Measurements from ENCODE around the gene PGM3.
"Not testable (repeated sequence)": the region's sequence is repeated elsewhere in the genome, so short reads cannot be mapped to it uniquely, and the experiment has no call there.

The PGM3 gene

DNA sequence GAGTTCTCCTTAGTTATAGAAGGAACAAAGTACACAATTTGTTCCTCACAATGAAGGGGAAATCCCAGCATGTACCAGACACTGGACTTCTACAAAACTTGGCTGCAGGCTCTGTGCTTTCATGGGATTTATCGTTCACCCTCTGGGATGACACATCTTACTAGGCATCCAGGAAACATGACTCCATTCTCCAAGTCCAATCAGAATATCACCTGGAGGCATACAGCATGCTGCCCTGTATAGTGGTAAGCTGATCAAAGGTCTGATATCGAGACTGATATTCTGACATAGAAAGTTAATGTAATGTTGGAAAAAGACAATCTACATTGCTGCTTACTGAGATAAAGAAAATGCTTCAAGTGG, 6.8 kb upstream of the PGM3 start:
- Histone ChIP-seq H3K27ac (ENCODE audit: low read depth, low read length) (no peak overlapping the region), H3K9ac (ENCODE audit: low read depth, low read length) (no peak overlapping the region), H3K4me1 (ENCODE audit: control insufficient read depth, insufficient read depth, low read length) (no peaks in the 10 kb centered on the region), H3K4me3 (ENCODE audit: low read depth, low read length) (no peak overlapping the region), H3K27me3 (ENCODE audit: control insufficient read depth, insufficient read depth, low read length) (no peaks in the 10 kb centered on the region), H3K9me3 (ENCODE audit: control insufficient read depth, insufficient read depth, low read length) (no peaks in the 10 kb centered on the region), H3K36me3 (ENCODE audit: control insufficient read depth, insufficient read depth, low read length) (peaks cover 17% of the 10 kb centered on the region)

GRCh38 chr6:83199173-83199862, 6.3 kb upstream of the PGM3 start:
- H3K4me3 ChIP-seq (ENCODE audit: low read depth, low read length) = no peak overlapping the region
- no peak overlapping the region for H3K27ac ChIP-seq (ENCODE audit: low read depth, low read length)
- H3K9ac ChIP-seq (ENCODE audit: low read depth, low read length) = no peak overlapping the region

GRCh38 chr6:83198486-83199172, 5.6 kb upstream of the PGM3 start:
- Histone ChIP-seq H3K9me3 (ENCODE audit: control insufficient read depth, insufficient read depth, low read length) (no peaks in the 10 kb centered on the region), H3K9ac (ENCODE audit: low read depth, low read length) (no peak overlapping the region)

More at GRCh38 chr6:83199173-83199862, 6.3 kb upstream of the PGM3 start:
- Histone ChIP-seq H3K9me3 (ENCODE audit: control insufficient read depth, insufficient read depth, low read length) (no peaks in the 10 kb centered on the region), H3K4me1 (ENCODE audit: control insufficient read depth, insufficient read depth, low read length) (peaks cover 3% of the 10 kb centered on the region; the same call in 1 of the 2 replicates), H3K36me3 (ENCODE audit: control insufficient read depth, insufficient read depth, low read length) (peaks cover 17% of the 10 kb centered on the region), H3K27me3 (ENCODE audit: control insufficient read depth, insufficient read depth, low read length) (no peaks in the 10 kb centered on the region)

GRCh38 chr6:83193747-83194566, 892 bp upstream of the PGM3 start:
- H3K36me3 ChIP-seq (ENCODE audit: control insufficient read depth, insufficient read depth, low read length) = peaks cover 35% of the 10 kb centered on the region
- H3K27me3 ChIP-seq (ENCODE audit: control insufficient read depth, insufficient read depth, low read length) = no peaks in the 10 kb centered on the region
- peak overlapping the region; percentile 95 for H3K4me3 ChIP-seq (ENCODE audit: low read depth, low read length)
- peak overlapping the region; percentile 83 for H3K27ac ChIP-seq (ENCODE audit: low read depth, low read length)
- peaks cover 5% of the 10 kb centered on the region; the same call in 1 of the 2 replicates for H3K4me1 ChIP-seq (ENCODE audit: control insufficient read depth, insufficient read depth, low read length)
- no peaks in the 10 kb centered on the region for H3K9me3 ChIP-seq (ENCODE audit: control insufficient read depth, insufficient read depth, low read length)
- H3K9ac ChIP-seq (ENCODE audit: low read depth, low read length) = peak overlapping the region; percentile 85

More at GRCh38 chr6:83198486-83199172, 5.6 kb upstream of the PGM3 start:
- peaks cover 5% of the 10 kb centered on the region; the same call in 1 of the 2 replicates for H3K4me1 ChIP-seq (ENCODE audit: control insufficient read depth, insufficient read depth, low read length)
- no peak overlapping the region for H3K27ac ChIP-seq (ENCODE audit: low read depth, low read length)
- no peaks in the 10 kb centered on the region for H3K27me3 ChIP-seq (ENCODE audit: control insufficient read depth, insufficient read depth, low read length)
- no peak overlapping the region for H3K4me3 ChIP-seq (ENCODE audit: low read depth, low read length)
- H3K36me3 ChIP-seq (ENCODE audit: control insufficient read depth, insufficient read depth, low read length) = peaks cover 17% of the 10 kb centered on the region

DNA sequence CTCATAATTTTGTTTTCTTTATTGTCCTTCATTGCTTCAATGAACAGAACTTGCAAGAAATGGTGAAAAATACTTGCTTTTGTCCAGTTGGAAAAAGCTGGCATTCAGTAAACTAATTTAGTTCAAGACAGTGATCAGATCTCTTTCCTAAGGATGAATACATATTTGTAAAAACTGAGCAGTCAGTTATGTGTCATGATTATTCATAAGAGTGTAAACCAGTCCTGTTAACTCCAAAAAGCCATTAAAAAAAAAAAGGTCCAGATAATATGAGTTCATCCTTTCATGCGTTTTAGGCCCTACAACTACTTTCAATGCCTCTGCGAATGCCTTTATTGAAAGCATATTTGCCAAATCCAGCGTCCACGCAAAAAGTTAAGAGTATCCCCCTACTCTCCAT, 609 bp downstream of the PGM3 start:
- H3K9me3 ChIP-seq (ENCODE audit: control insufficient read depth, insufficient read depth, low read length) = no peaks in the 10 kb centered on the region
- no peaks in the 10 kb centered on the region for H3K27me3 ChIP-seq (ENCODE audit: control insufficient read depth, insufficient read depth, low read length)
- peak overlapping the region; percentile 83 for H3K27ac ChIP-seq (ENCODE audit: low read depth, low read length)
- peaks cover 47% of the 10 kb centered on the region for H3K36me3 ChIP-seq (ENCODE audit: control insufficient read depth, insufficient read depth, low read length)
- peak overlapping the region; percentile 95 for H3K4me3 ChIP-seq (ENCODE audit: low read depth, low read length)
- peak overlapping the region; percentile 85 for H3K9ac ChIP-seq (ENCODE audit: low read depth, low read length)
- H3K4me1 ChIP-seq (ENCODE audit: control insufficient read depth, insufficient read depth, low read length) = peaks cover 5% of the 10 kb centered on the region; the same call in 1 of the 2 replicates

- not testable (repeated sequence) for H3K9ac ChIP-seq (ENCODE audit: low read depth, low read length)
- H3K4me3 ChIP-seq (ENCODE audit: low read depth, low read length) = peak overlapping the region; percentile 95
Observed at GRCh38 chr6:83191974-83192373, 1.1 kb downstream of the PGM3 start.

DNA sequence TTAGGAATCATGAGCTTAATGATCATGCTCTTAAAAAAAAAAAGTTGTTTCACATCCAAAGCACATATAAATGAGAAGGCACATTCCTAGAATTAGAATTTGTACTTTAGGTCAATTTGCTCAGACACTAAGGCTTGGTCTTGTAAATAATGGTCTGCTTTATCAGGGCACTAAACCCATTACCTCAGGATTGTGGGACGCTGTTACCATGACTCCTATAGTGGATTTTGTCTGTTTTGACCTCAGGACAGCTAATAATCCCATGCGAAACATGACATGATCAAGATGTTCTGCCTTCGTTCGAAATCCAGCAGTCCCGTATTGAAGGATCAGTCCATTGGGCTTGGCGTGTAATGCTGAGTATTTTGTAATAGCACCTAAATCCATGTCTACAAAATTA, 2.4 kb downstream of the PGM3 start:
- H3K27me3 ChIP-seq (ENCODE audit: control insufficient read depth, insufficient read depth, low read length) = no peaks in the 10 kb centered on the region
- H3K4me1 ChIP-seq (ENCODE audit: control insufficient read depth, insufficient read depth, low read length) = peaks cover 5% of the 10 kb centered on the region; the same call in 1 of the 2 replicates
- no peaks in the 10 kb centered on the region for H3K9me3 ChIP-seq (ENCODE audit: control insufficient read depth, insufficient read depth, low read length)
- no peak overlapping the region for H3K27ac ChIP-seq (ENCODE audit: low read depth, low read length)
- H3K4me3 ChIP-seq (ENCODE audit: low read depth, low read length) = no peak overlapping the region
- no peak overlapping the region for H3K9ac ChIP-seq (ENCODE audit: low read depth, low read length)
- peaks cover 57% of the 10 kb centered on the region for H3K36me3 ChIP-seq (ENCODE audit: control insufficient read depth, insufficient read depth, low read length)

More at GRCh38 chr6:83191974-83192373, 1.1 kb downstream of the PGM3 start:
- H3K27ac ChIP-seq (ENCODE audit: low read depth, low read length); H3K27me3 ChIP-seq (ENCODE audit: control insufficient read depth, insufficient read depth, low read length); H3K9me3 ChIP-seq (ENCODE audit: control insufficient read depth, insufficient read depth, low read length); H3K4me1 ChIP-seq (ENCODE audit: control insufficient read depth, insufficient read depth, low read length): not testable (repeated sequence)
- H3K36me3 ChIP-seq (ENCODE audit: control insufficient read depth, insufficient read depth, low read length) = peaks cover 51% of the 10 kb centered on the region

DNA sequence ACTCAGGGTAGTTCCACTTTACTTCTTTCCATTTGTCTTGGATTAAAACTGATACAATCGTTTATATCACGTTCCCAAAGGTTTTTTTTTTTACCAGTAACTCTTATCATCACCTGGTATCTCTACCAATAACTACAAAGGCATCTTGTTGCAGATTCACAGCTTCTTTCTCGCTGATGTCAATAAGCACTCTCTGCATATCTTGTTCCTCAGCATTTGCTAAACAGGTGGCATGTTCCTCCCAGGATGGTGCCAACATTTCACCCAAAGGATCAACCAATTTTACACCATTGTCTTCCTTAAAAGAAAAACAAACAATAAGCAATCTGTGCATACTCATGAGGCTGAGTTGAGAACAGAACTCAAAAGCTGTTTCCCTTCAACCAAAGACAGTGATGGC, 4.6 kb downstream of the PGM3 start:
- no peak overlapping the region for H3K4me3 ChIP-seq (ENCODE audit: low read depth, low read length)
- no peaks in the 10 kb centered on the region for H3K4me1 ChIP-seq (ENCODE audit: control insufficient read depth, insufficient read depth, low read length)
- no peak overlapping the region for H3K27ac ChIP-seq (ENCODE audit: low read depth, low read length)
- no peaks in the 10 kb centered on the region for H3K9me3 ChIP-seq (ENCODE audit: control insufficient read depth, insufficient read depth, low read length)
- H3K9ac ChIP-seq (ENCODE audit: low read depth, low read length) = no peak overlapping the region
- peaks cover 68% of the 10 kb centered on the region for H3K36me3 ChIP-seq (ENCODE audit: control insufficient read depth, insufficient read depth, low read length)
- no peaks in the 10 kb centered on the region for H3K27me3 ChIP-seq (ENCODE audit: control insufficient read depth, insufficient read depth, low read length)

GRCh38 chr6:83185096-83185495, 8.0 kb downstream of the PGM3 start:
- H3K4me1 ChIP-seq (ENCODE audit: control insufficient read depth, insufficient read depth, low read length) = peaks cover 6% of the 10 kb centered on the region; the same call in 1 of the 2 replicates
- no peak overlapping the region for H3K9ac ChIP-seq (ENCODE audit: low read depth, low read length)
- H3K36me3 ChIP-seq (ENCODE audit: control insufficient read depth, insufficient read depth, low read length) = peaks cover 95% of the 10 kb centered on the region
- no peak overlapping the region for H3K27ac ChIP-seq (ENCODE audit: low read depth, low read length)
- no peaks in the 10 kb centered on the region for H3K9me3 ChIP-seq (ENCODE audit: control insufficient read depth, insufficient read depth, low read length)
- no peaks in the 10 kb centered on the region for H3K27me3 ChIP-seq (ENCODE audit: control insufficient read depth, insufficient read depth, low read length)
- no peak overlapping the region for H3K4me3 ChIP-seq (ENCODE audit: low read depth, low read length)

DNA sequence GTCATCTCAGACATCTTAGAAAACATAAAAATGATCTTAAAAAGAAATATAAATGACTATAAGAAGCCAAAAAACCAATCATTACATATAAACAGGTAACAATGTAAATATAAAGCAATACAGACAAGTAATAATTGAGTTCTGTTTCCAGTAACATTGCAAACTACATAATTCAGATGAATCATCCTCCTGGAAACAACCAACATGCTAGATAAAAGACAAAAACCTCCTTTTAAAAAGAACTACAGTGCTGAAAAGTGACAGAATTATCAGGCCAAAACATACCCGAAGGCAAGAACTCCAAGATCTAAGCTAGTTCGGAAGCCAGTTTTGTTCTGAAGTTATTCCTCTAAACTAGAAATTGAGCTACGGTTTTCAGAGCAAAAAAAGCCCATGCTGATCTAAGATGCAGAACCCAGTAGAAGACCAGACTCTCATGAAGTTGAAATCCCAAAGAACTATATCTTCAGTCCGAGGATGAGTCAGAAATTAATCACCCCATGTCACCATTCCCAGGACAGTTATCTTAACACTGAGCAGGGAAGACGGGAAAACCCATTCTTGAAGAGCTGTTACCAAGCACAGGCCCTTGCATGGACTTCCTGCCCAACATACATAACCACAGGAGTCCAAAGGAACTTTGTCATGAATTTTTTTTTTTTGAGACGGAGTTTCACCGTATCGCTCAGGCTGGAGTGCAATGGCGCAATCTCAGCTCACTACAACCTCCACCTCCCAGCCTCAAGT, 9.8 kb downstream of the PGM3 start:
- H3K4me1 ChIP-seq (ENCODE audit: control insufficient read depth, insufficient read depth, low read length) = peaks cover 6% of the 10 kb centered on the region; the same call in 1 of the 2 replicates

More for the DNA sequence above, 9.8 kb downstream of the PGM3 start:
- Histone ChIP-seq H3K27me3 (ENCODE audit: control insufficient read depth, insufficient read depth, low read length) (no peaks in the 10 kb centered on the region), H3K9ac (ENCODE audit: low read depth, low read length) (no peak overlapping the region), H3K9me3 (ENCODE audit: control insufficient read depth, insufficient read depth, low read length) (no peaks in the 10 kb centered on the region), H3K27ac (ENCODE audit: low read depth, low read length) (no peak overlapping the region), H3K36me3 (ENCODE audit: control insufficient read depth, insufficient read depth, low read length) (peaks cover 92% of the 10 kb centered on the region), H3K4me3 (ENCODE audit: low read depth, low read length) (no peak overlapping the region)

Data from HUES48 (cell line).